Measurements from ENCODE around the gene AFF3. TPM values are rescaled to one million over a fixed set of nuclear protein-coding genes. Genes with fewer than 3 reads are reported as not detected.

The AFF3 gene
- total and polyA plus RNA-seq, 12 donors = 0.39 to 16.9 (median 7.0) TPM

- Histone ChIP-seq H3K27me3 (no peaks in the 10 kb centered on the region), H3K27ac (no peak overlapping the region), H3K4me1 (peaks cover 0 to 32% (median 14%) of the 10 kb centered on the region in 9 donors), H3K36me3 (peaks cover 0 to 10% (median 0%) of the 10 kb centered on the region in 9 donors), H3K4me3 (no peak overlapping the region), H3K9me3 (no peaks in the 10 kb centered on the region)
- TF ChIP-seq, protein P1, sequence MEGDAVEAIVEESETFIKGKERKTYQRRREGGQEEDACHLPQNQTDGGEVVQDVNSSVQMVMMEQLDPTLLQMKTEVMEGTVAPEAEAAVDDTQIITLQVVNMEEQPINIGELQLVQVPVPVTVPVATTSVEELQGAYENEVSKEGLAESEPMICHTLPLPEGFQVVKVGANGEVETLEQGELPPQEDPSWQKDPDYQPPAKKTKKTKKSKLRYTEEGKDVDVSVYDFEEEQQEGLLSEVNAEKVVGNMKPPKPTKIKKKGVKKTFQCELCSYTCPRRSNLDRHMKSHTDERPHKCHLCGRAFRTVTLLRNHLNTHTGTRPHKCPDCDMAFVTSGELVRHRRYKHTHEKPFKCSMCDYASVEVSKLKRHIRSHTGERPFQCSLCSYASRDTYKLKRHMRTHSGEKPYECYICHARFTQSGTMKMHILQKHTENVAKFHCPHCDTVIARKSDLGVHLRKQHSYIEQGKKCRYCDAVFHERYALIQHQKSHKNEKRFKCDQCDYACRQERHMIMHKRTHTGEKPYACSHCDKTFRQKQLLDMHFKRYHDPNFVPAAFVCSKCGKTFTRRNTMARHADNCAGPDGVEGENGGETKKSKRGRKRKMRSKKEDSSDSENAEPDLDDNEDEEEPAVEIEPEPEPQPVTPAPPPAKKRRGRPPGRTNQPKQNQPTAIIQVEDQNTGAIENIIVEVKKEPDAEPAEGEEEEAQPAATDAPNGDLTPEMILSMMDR (IDR thresholded peaks at IDR 0.05) = no peak
- DNase-seq (no peak), ATAC-seq (no peak)
- intact Hi-C loops (cut with DNase I) = no loop called here
- WGBS, 2 donors = 52 to 58% methylated on average over 5 of the region's 5 CpGs
Measured at GRCh38 chr2:100011272-100011731, 131.1 kb downstream of the AFF3 start.

DNA sequence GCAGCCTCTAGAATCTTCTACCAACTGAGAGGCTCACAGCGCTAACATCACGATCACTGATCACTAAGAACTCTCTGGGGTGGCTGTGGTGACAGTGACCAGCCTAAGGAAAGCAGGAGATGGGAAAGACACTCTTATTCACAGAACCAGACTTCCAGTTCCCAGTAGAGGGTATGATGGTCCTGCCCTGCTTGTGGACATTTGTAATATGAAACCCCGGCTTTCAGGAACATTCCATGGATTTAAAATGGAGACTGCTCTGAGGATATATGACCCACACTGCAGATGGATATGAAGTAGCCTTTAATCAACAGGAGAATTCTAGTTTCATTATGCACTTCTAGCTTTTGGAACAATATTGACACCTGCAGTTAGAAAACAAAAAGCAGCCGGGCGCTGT is 131.8 kb downstream of the AFF3 start:
- Histone ChIP-seq H3K9me3 (no peaks in the 10 kb centered on the region), H3K4me3 (no peak overlapping the region), H3K27ac (no peak overlapping the region), H3K36me3 (peaks cover 0 to 11% (median 0%) of the 10 kb centered on the region in 9 donors), H3K4me1 (peaks cover 0 to 32% (median 14%) of the 10 kb centered on the region in 9 donors), H3K27me3 (no peaks in the 10 kb centered on the region)
- intact Hi-C loops (cut with DNase I) = no loop called here
- TF ChIP-seq, protein P1 (IDR thresholded peaks at IDR 0.05) = no peak
- DNase-seq (no peak), ATAC-seq (no peak)
- WGBS, 2 donors = 92 to 97% methylated on average over 5 of the region's 5 CpGs

- peak overlapping the region in 1 of 10 donors; percentile 48 for H3K27ac ChIP-seq
- ATAC-seq (no peak), DNase-seq (no peak)
- WGBS, 2 donors = 83% methylated on average over 6 of the region's 6 CpGs
- TF ChIP-seq, protein P1 (IDR thresholded peaks at IDR 0.05) = no peak
- no peaks in the 10 kb centered on the region for H3K9me3 ChIP-seq
- peaks cover 0 to 32% (median 14%) of the 10 kb centered on the region in 9 donors for H3K4me1 ChIP-seq
- peaks cover 0 to 11% (median 0%) of the 10 kb centered on the region in 9 donors for H3K36me3 ChIP-seq
- no peaks in the 10 kb centered on the region for H3K27me3 ChIP-seq
- H3K4me3 ChIP-seq = no peak overlapping the region
- intact Hi-C loops (cut with DNase I) = no loop called here
Measured at GRCh38 chr2:100009743-100010142, 132.6 kb downstream of the AFF3 start.

GRCh38 chr2:100008956-100009355 is 133.4 kb downstream of the AFF3 start:
- TF ChIP-seq, protein P1 (IDR thresholded peaks at IDR 0.05) = no peak
- intact Hi-C loops (cut with DNase I) = no loop called here
- Histone ChIP-seq H3K4me3 (peak overlapping the region in 1 of 10 donors; percentile 22), H3K9me3 (no peaks in the 10 kb centered on the region), H3K27ac (peak overlapping the region in 1 of 10 donors; percentile 48), H3K36me3 (peaks cover 0 to 11% (median 0%) of the 10 kb centered on the region in 9 donors), H3K4me1 (peaks cover 0 to 27% (median 14%) of the 10 kb centered on the region in 9 donors), H3K27me3 (no peaks in the 10 kb centered on the region)
- DNase-seq = no peak
- peak in 5 of 8 donors; percentile 18 to 47 (median 23) for ATAC-seq
- 18 to 40% methylated on average over 2 of the region's 2 CpGs for WGBS, 2 donors
